Upper lobe of left lung (tissue), 6 donors: ENCODE results near the gene PCGF3. TPM values are rescaled to one million over a fixed set of nuclear protein-coding genes. Genes with fewer than 3 reads are reported as not detected.

Source experiments
- ATAC-seq, 2 donors: fragments of 200-7000 bp; cut with Tn5 transposase; one replicate each; pipeline ENCODE4 v1.9.1; 2022; ENCODE audit warnings: mild to moderate bottlenecking in 2 of 2, moderate library complexity in 2 of 2; ENCODE audit not compliant: low FRiP score in 2 of 2
- DNase-seq, 2 donors: peaks; one replicate each; pipeline ENCODE4 v3.0.0-alpha.2; 2019 to 2020
- H3K27ac ChIP-seq, 4 donors: fragments of 200-600 bp; sonication (generic); one replicate each; pipeline ENCODE4 v1.5.1; 2016 to 2019
- H3K27me3 ChIP-seq, 4 donors: fragments of 200-600 bp; sonication (generic); one replicate each; pipeline ENCODE4 v1.5.1; 2017 to 2019
- H3K36me3 ChIP-seq, 4 donors: fragments of 200-600 bp; sonication (generic); one replicate each; pipeline ENCODE4 v1.5.1; 2016 to 2019
- H3K4me1 ChIP-seq, 4 donors: fragments of 200-600 bp; sonication (generic); one replicate each; pipeline ENCODE4 v1.5.1; 2018 to 2019
- H3K4me3 ChIP-seq, 4 donors: fragments of 200-600 bp; sonication (generic); one replicate each; pipeline ENCODE4 v1.5.1; 2017 to 2019; ENCODE audit warnings: mild to moderate bottlenecking in 2 of 4, moderate library complexity in 1 of 4
- H3K9me3 ChIP-seq, 4 donors: fragments of 200-600 bp; sonication (generic); one replicate each; pipeline ENCODE4 v1.5.1; 2018 to 2019
- CTCF ChIP-seq, 6 experiments: fragments of 450-650 bp in 4 of 6; fragments of 200-600 bp in 2 of 6; sonication (generic) in 2 of 6; IDR thresholded peaks; one replicate each; pipeline ENCODE4 v1.5.1; 2016 to 2019; ENCODE audit warnings: antibody characterized with exemption in 6 of 6
- EP300 ChIP-seq, 4 donors: sonication (generic); formaldehyde crosslinking; IDR thresholded peaks; one replicate each; pipeline ENCODE4 v1.5.1; 2017; ENCODE audit warnings: antibody characterized with exemption in 4 of 4, control low read depth in 2 of 4
- POLR2A ChIP-seq, 4 donors: fragments of 450-650 bp; IDR thresholded peaks; one replicate each; pipeline ENCODE4 v1.5.1; 2016 to 2017; ENCODE audit warnings: antibody characterized with exemption in 4 of 4, mild to moderate bottlenecking in 2 of 4
- POLR2AphosphoS5 ChIP-seq, 2 donors: sonication (generic); formaldehyde crosslinking; IDR thresholded peaks; one replicate each; pipeline ENCODE4 v1.5.1; 2017; ENCODE audit warnings: antibody characterized with exemption in 2 of 2
- WGBS, 2 donors: methylation state at CpG; one replicate each; pipeline ENCODE4 v1.1.5; 2017 to 2018; 5-methylcytosine and 5-hydroxymethylcytosine counted together
- total RNA-seq, 6 donors: library from RNA; depleted of rRNA in 4 of 6; stranded (reverse); fragments of >200 nt in 4 of 6; gene quantifications; one replicate each; pipeline versions ENCODE4 v1.1.0 to v1.2.1, GENCODE V29; 2016 to 2021
- donor health status: DM: no; HTN: no; CAD: no; lungs with moderate emphysema.
- donor health status: DM: no; HTN: yes; CAD: no; lungs with severe emphysema.

PCGF3 gene
- total RNA-seq, 6 donors from 2014 or later = 36.4 to 150 (median 41.0) TPM

- Histone ChIP-seq H3K4me1 (peaks cover 25 to 37% (median 30%) of the 10 kb centered on the region in 4 donors), H3K27me3 (peaks cover 0 to 28% (median 19%) of the 10 kb centered on the region in 4 donors), H3K9me3 (no peaks in the 10 kb centered on the region), H3K4me3 (peak overlapping the region; percentile 18 to 53 (median 44)), H3K36me3 (no peaks in the 10 kb centered on the region), H3K27ac (peak overlapping the region; percentile 69 to 82 (median 75))
- WGBS, 2 donors = 0 to 10% methylated on average over 5 to 22 of the region's 72 CpGs
- no peak for ATAC-seq
- TF ChIP-seq POLR2AphosphoS5 (IDR thresholded peaks at IDR 0.05) (no peak), CTCF (IDR thresholded peaks at IDR 0.05) (no peak), EP300 (IDR thresholded peaks at IDR 0.05) (no peak), POLR2A (IDR thresholded peaks at IDR 0.05) (no peak)
- peak in 1 of 2 donors; percentile 83 for DNase-seq
Observed at GRCh38 chr4:786074-786741, 80.6 kb downstream of the PCGF3 start.

- Histone ChIP-seq H3K4me3 (peak overlapping the region; percentile 18 to 53 (median 44)), H3K36me3 (no peaks in the 10 kb centered on the region), H3K27me3 (peaks cover 0 to 34% (median 22%) of the 10 kb centered on the region in 4 donors), H3K4me1 (peaks cover 25 to 40% (median 31%) of the 10 kb centered on the region in 4 donors), H3K27ac (peak overlapping the region; percentile 69 to 82 (median 75)), H3K9me3 (no peaks in the 10 kb centered on the region)
- WGBS, 2 donors = 37 to 46% methylated on average over 5 to 14 of the region's 16 CpGs
- DNase-seq (peak in 1 of 2 donors; percentile 82), ATAC-seq (no peak)
- TF ChIP-seq POLR2A (IDR thresholded peaks at IDR 0.05) = no peak
- TF ChIP-seq EP300 (IDR thresholded peaks at IDR 0.05) = no peak
- TF ChIP-seq POLR2AphosphoS5 (IDR thresholded peaks at IDR 0.05) = peak; percentile 30 to 76
- peak in 4 of 6 experiments; percentile 22 to 73 (median 47) for TF ChIP-seq CTCF (IDR thresholded peaks at IDR 0.05)
Observed at GRCh38 chr4:786861-787300, 81.2 kb downstream of the PCGF3 start.

GRCh38 chr4:787561-787981, 81.9 kb downstream of the PCGF3 start:
- DNase-seq (no peak), ATAC-seq (no peak)
- peaks cover 0 to 41% (median 25%) of the 10 kb centered on the region in 4 donors for H3K27me3 ChIP-seq
- TF ChIP-seq POLR2AphosphoS5 (IDR thresholded peaks at IDR 0.05) = no peak
- no peaks in the 10 kb centered on the region for H3K36me3 ChIP-seq
- H3K9me3 ChIP-seq = no peaks in the 10 kb centered on the region
- no peak overlapping the region for H3K4me3 ChIP-seq
- WGBS, 2 donors = 70 to 83% methylated on average over 12 to 16 of the region's 16 CpGs
- peaks cover 27 to 42% (median 33%) of the 10 kb centered on the region in 4 donors for H3K4me1 ChIP-seq
- peak overlapping the region in 1 of 4 donors; percentile 82 for H3K27ac ChIP-seq

GRCh38 chr4:788006-788635, 82.5 kb downstream of the PCGF3 start:
- Histone ChIP-seq H3K27me3 (peaks cover 0 to 46% (median 28%) of the 10 kb centered on the region in 4 donors), H3K4me1 (peaks cover 24 to 40% (median 28%) of the 10 kb centered on the region in 4 donors)
- no peak for DNase-seq

More at GRCh38 chr4:788006-788635, 82.5 kb downstream of the PCGF3 start:
- H3K27ac ChIP-seq = no peak overlapping the region
- H3K9me3 ChIP-seq = no peaks in the 10 kb centered on the region
- ATAC-seq = no peak
- H3K4me3 ChIP-seq = no peak overlapping the region
- 86 to 94% methylated on average over 10 to 19 of the region's 19 CpGs for WGBS, 2 donors
- H3K36me3 ChIP-seq = no peaks in the 10 kb centered on the region
- TF ChIP-seq CTCF (IDR thresholded peaks at IDR 0.05) (no peak), POLR2A (IDR thresholded peaks at IDR 0.05) (no peak)
